ENCODE measurements around the gene CFDP1.

CFDP1 gene

DNA sequence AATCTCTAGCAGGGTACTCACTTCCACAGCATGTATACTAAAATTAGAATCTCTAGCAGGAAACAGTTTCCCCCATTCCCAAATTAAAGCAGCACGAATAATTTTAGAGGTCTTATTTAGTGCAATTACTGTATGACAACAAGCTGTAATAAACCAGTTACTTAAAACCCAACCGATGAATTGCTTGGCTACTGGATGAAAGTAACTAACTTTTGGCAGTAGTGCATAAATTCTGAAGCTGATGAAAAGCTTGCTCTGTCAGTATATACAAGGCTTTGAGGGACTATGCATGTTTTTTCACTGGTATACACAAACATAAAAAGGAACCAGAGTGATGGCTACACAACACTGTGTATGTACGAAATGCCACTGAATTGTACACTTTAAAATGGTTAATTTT is 89.4 kb downstream of the CFDP1 start:
- Histone ChIP-seq H3K4me3 (ENCODE audit: low read depth in 1 of 2, low read length in 2 of 2) (no peak overlapping the region), H3K9me3 (ENCODE audit: control insufficient read depth in 1 of 2, low read length in 2 of 2) (no peaks in the 10 kb centered on the region), H3K4me1 (ENCODE audit: control insufficient read depth in 1 of 2, insufficient read depth in 2 of 2, low read length in 2 of 2) (peaks cover 13 to 15% of the 10 kb centered on the region in 2 donors), H3K27me3 (ENCODE audit: control insufficient read depth in 1 of 2, insufficient read depth in 2 of 2, low read length in 2 of 2) (no peaks in the 10 kb centered on the region), H3K36me3 (ENCODE audit: control insufficient read depth in 1 of 2, insufficient read depth in 2 of 2, low read length in 2 of 2) (peaks cover 0 to 5% of the 10 kb centered on the region in 2 donors), H3K27ac (ENCODE audit: low read depth, low read length) (no peak overlapping the region), H3K9ac (ENCODE audit: low read depth in 1 of 2, low read length in 2 of 2) (no peak overlapping the region)

DNA sequence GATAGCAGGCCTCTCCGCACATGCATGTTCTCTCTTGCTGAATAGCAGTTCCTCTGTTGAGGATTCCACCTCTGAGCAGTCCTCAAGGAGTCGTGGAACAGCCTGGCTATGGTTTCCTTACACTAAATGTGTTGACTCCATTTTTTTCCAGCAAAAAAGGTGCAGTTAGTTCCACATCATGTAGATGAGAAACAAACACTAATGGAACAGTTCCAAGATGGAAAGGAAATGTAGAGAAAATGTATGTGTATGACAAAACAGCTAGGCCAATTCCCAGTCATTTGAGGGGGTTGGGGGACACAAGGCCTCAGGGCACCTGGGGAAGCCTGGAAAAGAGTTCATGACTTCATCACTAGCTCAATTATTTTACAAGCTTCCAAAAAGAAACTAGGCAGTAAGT is 90.0 kb downstream of the CFDP1 start:
- H3K27ac ChIP-seq (ENCODE audit: low read depth, low read length): no peak overlapping the region

DNA sequence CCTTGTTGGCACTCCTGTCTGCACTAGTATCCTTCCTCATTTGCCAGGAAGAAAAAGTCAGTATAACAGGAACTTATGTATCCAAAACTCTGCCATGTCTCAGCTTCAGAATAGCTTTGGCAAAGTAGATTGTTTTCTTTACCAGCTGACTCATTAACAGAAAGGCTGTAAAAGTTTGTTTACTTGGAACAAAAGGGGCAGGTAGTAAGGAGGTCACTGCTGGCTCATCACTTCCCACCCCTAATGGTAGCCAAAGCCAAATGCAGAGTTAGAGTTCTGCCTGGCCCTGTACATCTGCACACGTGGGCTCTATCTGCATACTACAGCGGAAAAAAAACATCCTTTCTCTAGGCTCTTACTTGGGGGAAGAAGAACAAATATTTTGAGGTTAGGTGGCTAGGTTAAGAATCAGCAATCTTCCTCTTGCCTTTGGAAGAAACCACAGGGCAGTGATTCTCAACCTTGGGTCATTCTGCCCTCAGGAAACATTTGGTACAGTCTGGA is 90.9 kb downstream of the CFDP1 start:
- H3K9me3 ChIP-seq (ENCODE audit: control insufficient read depth in 1 of 2, low read length in 2 of 2): no peaks in the 10 kb centered on the region
- H3K27me3 ChIP-seq (ENCODE audit: control insufficient read depth in 1 of 2, insufficient read depth in 2 of 2, low read length in 2 of 2): no peaks in the 10 kb centered on the region
- no peak overlapping the region for H3K27ac ChIP-seq (ENCODE audit: low read depth, low read length)
- H3K36me3 ChIP-seq (ENCODE audit: control insufficient read depth in 1 of 2, insufficient read depth in 2 of 2, low read length in 2 of 2): peaks cover 0 to 5% of the 10 kb centered on the region in 2 donors
- peaks cover 13 to 15% of the 10 kb centered on the region in 2 donors for H3K4me1 ChIP-seq (ENCODE audit: control insufficient read depth in 1 of 2, insufficient read depth in 2 of 2, low read length in 2 of 2)
- H3K9ac ChIP-seq (ENCODE audit: low read depth in 1 of 2, low read length in 2 of 2): no peak overlapping the region
- H3K4me3 ChIP-seq (ENCODE audit: low read depth in 1 of 2, low read length in 2 of 2): no peak overlapping the region

More for the DNA sequence above, 90.0 kb downstream of the CFDP1 start:
- no peaks in the 10 kb centered on the region for H3K27me3 ChIP-seq (ENCODE audit: control insufficient read depth in 1 of 2, insufficient read depth in 2 of 2, low read length in 2 of 2)
- H3K4me3 ChIP-seq (ENCODE audit: low read depth in 1 of 2, low read length in 2 of 2): no peak overlapping the region
- peaks cover 0 to 5% of the 10 kb centered on the region in 2 donors for H3K36me3 ChIP-seq (ENCODE audit: control insufficient read depth in 1 of 2, insufficient read depth in 2 of 2, low read length in 2 of 2)
- H3K9ac ChIP-seq (ENCODE audit: low read depth in 1 of 2, low read length in 2 of 2): no peak overlapping the region
- peaks cover 13 to 15% of the 10 kb centered on the region in 2 donors for H3K4me1 ChIP-seq (ENCODE audit: control insufficient read depth in 1 of 2, insufficient read depth in 2 of 2, low read length in 2 of 2)
- H3K9me3 ChIP-seq (ENCODE audit: control insufficient read depth in 1 of 2, low read length in 2 of 2): no peaks in the 10 kb centered on the region

DNA sequence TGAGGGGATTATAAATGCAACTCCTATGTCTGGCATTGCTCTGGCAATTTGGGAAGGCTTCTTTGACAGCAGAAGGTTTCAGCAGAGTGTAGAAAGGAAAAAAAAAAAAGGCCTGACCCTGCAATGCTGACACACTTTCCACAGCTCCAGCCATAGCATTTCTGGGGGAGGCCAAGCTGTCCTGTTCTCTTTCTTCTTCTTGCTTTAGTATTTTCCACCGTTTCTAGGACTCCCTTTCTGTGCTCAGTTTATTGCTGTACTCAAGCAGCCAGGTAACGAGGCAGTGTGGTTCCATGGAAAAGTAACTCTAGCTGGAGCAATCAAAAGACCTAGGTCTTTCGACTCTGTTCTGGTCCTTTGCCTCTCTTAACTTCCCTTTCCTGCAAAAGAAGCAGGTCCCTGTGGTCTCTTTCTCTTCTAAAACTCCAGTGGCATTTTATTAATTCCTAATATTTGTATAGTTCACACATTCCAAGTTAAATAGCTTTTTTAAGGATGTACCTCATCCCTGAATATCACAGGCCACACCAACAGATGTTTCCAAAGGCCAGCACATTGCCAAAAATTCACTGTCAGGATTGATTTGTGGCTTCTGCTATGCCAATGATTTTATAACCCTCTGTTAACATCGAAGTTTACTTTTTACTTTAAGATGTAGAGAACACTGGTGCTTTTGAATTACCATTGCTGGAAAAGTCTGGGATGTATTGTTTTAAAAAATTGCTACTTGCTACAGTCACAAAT is 91.6 kb downstream of the CFDP1 start:
- Histone ChIP-seq H3K9me3 (ENCODE audit: control insufficient read depth in 1 of 2, low read length in 2 of 2) (no peaks in the 10 kb centered on the region), H3K9ac (ENCODE audit: low read depth in 1 of 2, low read length in 2 of 2) (no peak overlapping the region), H3K4me3 (ENCODE audit: low read depth in 1 of 2, low read length in 2 of 2) (no peak overlapping the region), H3K27ac (ENCODE audit: low read depth, low read length) (no peak overlapping the region), H3K36me3 (ENCODE audit: control insufficient read depth in 1 of 2, insufficient read depth in 2 of 2, low read length in 2 of 2) (peaks cover 0 to 5% of the 10 kb centered on the region in 2 donors), H3K4me1 (ENCODE audit: control insufficient read depth in 1 of 2, insufficient read depth in 2 of 2, low read length in 2 of 2) (peaks cover 13 to 15% of the 10 kb centered on the region in 2 donors), H3K27me3 (ENCODE audit: control insufficient read depth in 1 of 2, insufficient read depth in 2 of 2, low read length in 2 of 2) (no peaks in the 10 kb centered on the region)

DNA sequence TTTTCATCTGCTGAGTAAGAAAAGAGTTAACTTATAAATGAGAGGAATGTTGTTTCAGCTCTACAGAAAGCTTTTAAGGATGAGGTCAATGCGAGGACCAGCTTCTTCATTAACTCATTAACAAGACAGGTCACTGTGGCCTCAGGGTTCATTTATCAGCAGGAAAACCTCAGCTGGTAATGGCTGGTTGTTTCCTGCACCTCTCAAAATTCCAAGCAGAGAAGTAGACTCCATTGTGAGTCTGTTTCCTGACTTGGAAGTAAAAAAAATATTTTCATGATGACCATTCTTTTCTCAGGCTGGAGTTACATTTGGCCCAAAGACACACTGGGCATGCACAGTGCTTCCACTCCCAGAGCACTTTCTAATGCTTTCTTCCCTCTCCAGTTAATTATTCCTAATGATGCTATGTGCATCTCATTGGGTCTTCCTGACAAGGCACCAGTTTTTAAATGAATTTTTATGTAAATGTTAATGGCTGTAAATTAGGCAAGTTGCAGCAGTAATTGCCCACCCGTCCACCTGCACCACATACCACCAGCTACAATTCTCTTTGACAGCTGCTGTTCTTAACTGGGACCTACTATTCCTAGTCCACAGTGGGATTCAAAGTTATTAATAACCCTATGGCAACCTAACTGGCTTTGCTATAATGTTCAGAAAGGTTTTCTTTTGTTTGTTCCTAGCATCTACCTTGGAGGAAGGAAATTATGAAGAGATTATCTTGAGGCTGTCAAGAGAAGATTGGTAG is 92.4 kb downstream of the CFDP1 start:
- Histone ChIP-seq H3K27ac (ENCODE audit: low read depth, low read length) (no peak overlapping the region), H3K4me1 (ENCODE audit: control insufficient read depth in 1 of 2, insufficient read depth in 2 of 2, low read length in 2 of 2) (peaks cover 13 to 15% of the 10 kb centered on the region in 2 donors), H3K4me3 (ENCODE audit: low read depth in 1 of 2, low read length in 2 of 2) (no peak overlapping the region), H3K9ac (ENCODE audit: low read depth in 1 of 2, low read length in 2 of 2) (no peak overlapping the region), H3K36me3 (ENCODE audit: control insufficient read depth in 1 of 2, insufficient read depth in 2 of 2, low read length in 2 of 2) (peaks cover 0 to 3% of the 10 kb centered on the region in 2 donors), H3K9me3 (ENCODE audit: control insufficient read depth in 1 of 2, low read length in 2 of 2) (no peaks in the 10 kb centered on the region), H3K27me3 (ENCODE audit: control insufficient read depth in 1 of 2, insufficient read depth in 2 of 2, low read length in 2 of 2) (no peaks in the 10 kb centered on the region)

DNA sequence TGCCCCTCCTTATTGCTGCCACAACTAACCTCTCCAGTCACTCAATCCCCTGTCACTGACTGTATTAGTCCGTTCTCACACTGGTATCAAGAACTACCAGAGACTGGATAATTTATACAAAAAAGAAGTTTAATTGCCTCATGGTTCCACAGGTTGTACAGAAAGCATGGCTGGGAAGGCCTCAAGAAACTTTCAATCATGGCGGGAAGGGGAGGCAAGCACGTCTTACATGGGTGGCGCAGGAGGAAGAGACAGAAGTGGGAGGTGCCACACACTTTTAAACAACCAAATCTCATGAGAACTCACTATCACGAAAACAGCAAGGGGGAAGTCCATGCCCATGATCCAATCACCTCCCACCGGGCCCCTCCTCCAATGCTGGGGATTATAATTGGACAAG is 95.9 kb downstream of the CFDP1 start:
- Histone ChIP-seq H3K9me3 (ENCODE audit: control insufficient read depth in 1 of 2, low read length in 2 of 2) (no peaks in the 10 kb centered on the region), H3K36me3 (ENCODE audit: control insufficient read depth in 1 of 2, insufficient read depth in 2 of 2, low read length in 2 of 2) (no peaks in the 10 kb centered on the region), H3K27me3 (ENCODE audit: control insufficient read depth in 1 of 2, insufficient read depth in 2 of 2, low read length in 2 of 2) (no peaks in the 10 kb centered on the region), H3K4me3 (ENCODE audit: low read depth in 1 of 2, low read length in 2 of 2) (no peak overlapping the region), H3K4me1 (ENCODE audit: control insufficient read depth in 1 of 2, insufficient read depth in 2 of 2, low read length in 2 of 2) (peaks cover 9 to 17% of the 10 kb centered on the region in 2 donors), H3K27ac (ENCODE audit: low read depth, low read length) (no peak overlapping the region), H3K9ac (ENCODE audit: low read depth in 1 of 2, low read length in 2 of 2) (no peak overlapping the region)

DNA sequence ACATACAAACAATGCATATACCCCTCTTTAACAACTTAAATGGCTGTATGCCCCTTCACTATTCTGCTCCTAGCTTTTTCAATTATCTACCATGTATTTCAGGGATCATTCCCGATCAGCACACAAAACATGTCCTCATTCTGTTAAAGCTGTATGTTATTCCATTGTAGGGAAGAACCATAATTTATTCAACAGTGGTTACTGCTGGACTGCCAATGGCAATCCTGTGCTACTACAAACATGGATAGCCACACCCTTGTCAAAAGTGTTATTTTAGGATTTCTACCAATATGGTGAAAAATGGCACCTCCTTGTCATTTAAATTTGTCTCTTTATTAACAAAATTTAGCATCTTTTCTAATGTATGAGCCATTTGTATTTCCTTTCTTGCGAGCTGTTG is 96.8 kb downstream of the CFDP1 start:
- Histone ChIP-seq H3K4me3 (ENCODE audit: low read depth in 1 of 2, low read length in 2 of 2) (no peak overlapping the region), H3K9ac (ENCODE audit: low read depth in 1 of 2, low read length in 2 of 2) (no peak overlapping the region), H3K36me3 (ENCODE audit: control insufficient read depth in 1 of 2, insufficient read depth in 2 of 2, low read length in 2 of 2) (no peaks in the 10 kb centered on the region), H3K27ac (ENCODE audit: low read depth, low read length) (no peak overlapping the region), H3K4me1 (ENCODE audit: control insufficient read depth in 1 of 2, insufficient read depth in 2 of 2, low read length in 2 of 2) (peaks cover under 1 to 8% of the 10 kb centered on the region in 2 donors), H3K27me3 (ENCODE audit: control insufficient read depth in 1 of 2, insufficient read depth in 2 of 2, low read length in 2 of 2) (no peaks in the 10 kb centered on the region), H3K9me3 (ENCODE audit: control insufficient read depth in 1 of 2, low read length in 2 of 2) (no peaks in the 10 kb centered on the region)

DNA sequence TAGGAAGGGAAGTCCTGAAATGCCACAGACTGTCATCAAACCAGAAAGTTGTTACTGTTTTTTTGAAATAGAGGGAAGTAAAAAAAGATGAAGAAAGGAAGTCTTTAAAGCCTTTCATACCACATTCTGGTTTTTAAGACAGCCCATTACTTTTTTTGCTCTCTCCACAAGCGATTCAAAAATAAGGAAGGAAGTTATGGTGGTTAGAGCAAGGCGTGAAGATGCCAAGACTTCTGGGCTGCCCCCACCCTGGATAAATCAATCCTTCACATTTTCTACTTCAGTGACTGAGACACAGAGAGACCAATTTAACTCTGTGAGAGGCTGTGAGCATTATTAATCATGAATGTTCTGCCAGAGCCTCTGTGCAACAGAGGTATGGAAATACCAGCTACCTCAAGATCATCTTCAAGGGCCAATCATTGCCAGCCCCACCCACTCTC is 99.6 kb downstream of the CFDP1 start:
- Histone ChIP-seq H3K27me3 (ENCODE audit: control insufficient read depth in 1 of 2, insufficient read depth in 2 of 2, low read length in 2 of 2) (no peaks in the 10 kb centered on the region), H3K4me1 (ENCODE audit: control insufficient read depth in 1 of 2, insufficient read depth in 2 of 2, low read length in 2 of 2) (peaks cover 4 to 10% of the 10 kb centered on the region in 2 donors), H3K36me3 (ENCODE audit: control insufficient read depth in 1 of 2, insufficient read depth in 2 of 2, low read length in 2 of 2) (no peaks in the 10 kb centered on the region), H3K9me3 (ENCODE audit: control insufficient read depth in 1 of 2, low read length in 2 of 2) (no peaks in the 10 kb centered on the region), H3K27ac (ENCODE audit: low read depth, low read length) (no peak overlapping the region), H3K4me3 (ENCODE audit: low read depth in 1 of 2, low read length in 2 of 2) (no peak overlapping the region), H3K9ac (ENCODE audit: low read depth in 1 of 2, low read length in 2 of 2) (no peak overlapping the region)

DNA sequence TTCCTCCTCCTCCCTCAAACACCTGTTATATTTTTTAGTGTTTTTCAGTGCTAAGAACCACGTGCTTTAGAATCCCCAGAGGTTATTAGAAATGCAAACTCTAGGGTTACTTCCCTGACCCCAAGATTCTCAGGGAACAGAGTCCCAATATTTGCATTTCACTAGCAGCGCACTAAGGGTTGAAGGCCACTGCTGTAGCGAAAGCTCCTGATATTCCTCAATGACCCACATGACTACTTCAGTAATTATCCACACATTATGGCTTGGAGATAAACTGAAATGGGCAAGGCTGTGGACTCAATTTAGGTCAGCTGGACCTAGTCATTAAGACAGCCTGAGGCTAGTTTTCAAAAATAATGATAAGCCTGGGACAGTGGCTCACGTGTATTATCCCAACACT is 103.4 kb downstream of the CFDP1 start:
- Histone ChIP-seq H3K9me3 (ENCODE audit: control insufficient read depth in 1 of 2, low read length in 2 of 2) (no peaks in the 10 kb centered on the region), H3K4me1 (ENCODE audit: control insufficient read depth in 1 of 2, insufficient read depth in 2 of 2, low read length in 2 of 2) (peaks cover 4 to 10% of the 10 kb centered on the region in 2 donors), H3K36me3 (ENCODE audit: control insufficient read depth in 1 of 2, insufficient read depth in 2 of 2, low read length in 2 of 2) (no peaks in the 10 kb centered on the region), H3K27ac (ENCODE audit: low read depth, low read length) (no peak overlapping the region), H3K4me3 (ENCODE audit: low read depth in 1 of 2, low read length in 2 of 2) (no peak overlapping the region), H3K9ac (ENCODE audit: low read depth in 1 of 2, low read length in 2 of 2) (no peak overlapping the region), H3K27me3 (ENCODE audit: control insufficient read depth in 1 of 2, insufficient read depth in 2 of 2, low read length in 2 of 2) (no peaks in the 10 kb centered on the region)

DNA sequence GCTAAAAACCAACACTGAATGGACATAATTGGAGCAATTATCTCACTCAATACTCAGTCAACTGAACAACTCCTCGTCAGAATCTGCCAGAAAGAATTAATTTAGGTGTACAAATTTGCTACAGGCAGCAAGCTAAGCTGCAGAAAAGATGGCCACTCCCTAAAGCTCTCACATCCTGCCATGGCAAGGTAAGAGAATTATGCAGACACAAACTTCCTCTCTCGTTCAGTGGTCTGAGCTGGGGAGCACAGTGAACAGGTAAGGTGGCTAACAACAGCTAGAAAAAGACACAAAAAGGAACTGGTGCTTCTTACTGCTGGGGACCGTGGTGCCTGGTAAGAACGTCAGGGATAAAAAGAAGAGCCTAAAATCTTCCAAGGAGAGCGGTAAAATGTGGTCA is 107.0 kb downstream of the CFDP1 start:
- no peak overlapping the region for H3K27ac ChIP-seq (ENCODE audit: low read depth, low read length)
- H3K9me3 ChIP-seq (ENCODE audit: control insufficient read depth in 1 of 2, low read length in 2 of 2): no peaks in the 10 kb centered on the region
- H3K4me3 ChIP-seq (ENCODE audit: low read depth in 1 of 2, low read length in 2 of 2): no peak overlapping the region
- H3K4me1 ChIP-seq (ENCODE audit: control insufficient read depth in 1 of 2, insufficient read depth in 2 of 2, low read length in 2 of 2): peaks cover 0 to 10% of the 10 kb centered on the region in 2 donors
- no peak overlapping the region for H3K9ac ChIP-seq (ENCODE audit: low read depth in 1 of 2, low read length in 2 of 2)
- no peaks in the 10 kb centered on the region for H3K27me3 ChIP-seq (ENCODE audit: control insufficient read depth in 1 of 2, insufficient read depth in 2 of 2, low read length in 2 of 2)
- no peaks in the 10 kb centered on the region for H3K36me3 ChIP-seq (ENCODE audit: control insufficient read depth in 1 of 2, insufficient read depth in 2 of 2, low read length in 2 of 2)

Data from duodenal mucosa (tissue), 2 donors.